ENCODE measurements around the gene CSF1.

CSF1 gene

DNA sequence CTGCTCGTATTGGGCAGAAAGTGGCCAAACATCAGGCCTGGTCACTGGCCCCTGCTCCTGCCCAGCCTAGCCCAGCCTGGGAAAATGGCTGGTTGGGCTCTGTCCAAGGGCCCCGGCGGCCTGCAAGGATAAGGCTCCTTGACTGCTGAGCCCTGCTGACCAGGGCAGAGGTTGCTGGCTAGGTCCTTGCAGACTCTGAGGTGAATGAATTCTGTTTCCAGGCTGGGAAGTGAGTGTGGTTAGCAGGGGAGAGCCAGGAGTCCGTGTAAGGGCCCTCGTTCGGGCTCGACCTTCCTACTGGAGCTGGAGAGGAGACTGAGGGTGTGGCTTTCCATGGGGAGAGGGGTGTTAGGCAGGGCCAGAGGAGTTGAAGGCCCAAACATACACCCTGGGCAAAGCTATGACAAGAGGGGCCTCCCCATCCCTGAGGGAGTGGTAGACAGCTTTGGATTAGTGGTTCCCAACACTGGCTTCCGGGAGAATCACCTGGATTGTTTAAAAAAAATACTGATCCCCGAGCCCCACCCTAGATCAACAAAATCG is 20.6 kb downstream of the CSF1 start:
- Histone ChIP-seq H3K4me1 (peaks cover 14 to 28% (median 24%) of the 10 kb centered on the region in 10 experiments), H3K27me3 (no peaks in the 10 kb centered on the region), H3K4me3 (no peak overlapping the region), H3K9me3 (replicated peaks in 1 of 11) (peaks cover 0 to 4% (median 0%) of the 10 kb centered on the region in 11 experiments; a peak in 7 of 22 replicates), H3K9ac (no peak overlapping the region), H4K20me1 (no peaks in the 10 kb centered on the region; a peak in 1 of 22 replicates), H3K27ac (no peak overlapping the region), H3K36me3 (peaks cover 0 to 27% (median 0%) of the 10 kb centered on the region in 11 experiments; a peak in 4 of 22 replicates), H3K4me2 (no peak overlapping the region)
- no peak for TF ChIP-seq Cebpa-rat (IDR thresholded peaks at IDR 0.05)

GRCh38 chr1:109931911-109932636 is 21.4 kb downstream of the CSF1 start:
- peaks cover 4 to 12% (median 8%) of the 10 kb centered on the region in 11 experiments; a peak in 19 of 22 replicates for H3K9me3 ChIP-seq (replicated peaks in 1 of 11)
- H3K4me1 ChIP-seq = peaks cover 14 to 28% (median 24%) of the 10 kb centered on the region in 10 experiments
- H4K20me1 ChIP-seq = no peaks in the 10 kb centered on the region; a peak in 1 of 22 replicates
- H3K4me3 ChIP-seq = no peak overlapping the region
- peaks cover 0 to 22% (median 0%) of the 10 kb centered on the region in 11 experiments; a peak in 4 of 22 replicates for H3K36me3 ChIP-seq
- no peak for TF ChIP-seq Cebpa-rat (IDR thresholded peaks at IDR 0.05)
- H3K4me2 ChIP-seq = no peak overlapping the region
- H3K9ac ChIP-seq = no peak overlapping the region
- H3K27me3 ChIP-seq = no peaks in the 10 kb centered on the region
- H3K27ac ChIP-seq = no peak overlapping the region

- no peaks in the 10 kb centered on the region; a peak in 1 of 22 replicates for H4K20me1 ChIP-seq
- H3K27me3 ChIP-seq = no peaks in the 10 kb centered on the region
- H3K9ac ChIP-seq = no peak overlapping the region
- peaks cover 10 to 18% (median 14%) of the 10 kb centered on the region in 11 experiments for H3K9me3 ChIP-seq (replicated peaks in 1 of 11)
- H3K4me2 ChIP-seq = no peak overlapping the region
- H3K27ac ChIP-seq = no peak overlapping the region
- no peak for TF ChIP-seq Cebpa-rat (IDR thresholded peaks at IDR 0.05)
- H3K36me3 ChIP-seq = peaks cover 0 to 21% (median 0%) of the 10 kb centered on the region in 11 experiments; a peak in 4 of 22 replicates
- no peak overlapping the region for H3K4me3 ChIP-seq
- H3K4me1 ChIP-seq = peaks cover 14 to 28% (median 24%) of the 10 kb centered on the region in 10 experiments
Measured at GRCh38 chr1:109932679-109933078, 22.0 kb downstream of the CSF1 start.

GRCh38 chr1:109933856-109934711 is 23.4 kb downstream of the CSF1 start:
- Histone ChIP-seq H3K27ac (peak overlapping the region in 8 of 11 experiments; percentile 10 to 74 (median 56); a peak in 14 of 22 replicates), H3K4me1 (peaks cover 14 to 28% (median 24%) of the 10 kb centered on the region in 10 experiments), H3K9me3 (replicated peaks in 1 of 11) (peaks cover 19 to 32% (median 28%) of the 10 kb centered on the region in 11 experiments), H3K4me2 (peak overlapping the region; percentile 17 to 94 (median 76); a peak in 21 of 22 replicates), H3K4me3 (peak overlapping the region in 1 of 10 experiments; percentile 15; a peak in 1 of 20 replicates), H4K20me1 (no peaks in the 10 kb centered on the region; a peak in 1 of 22 replicates), H3K27me3 (no peaks in the 10 kb centered on the region), H3K36me3 (peaks cover 0 to 13% (median 0%) of the 10 kb centered on the region in 11 experiments; a peak in 3 of 22 replicates), H3K9ac (peak overlapping the region in 4 of 11 experiments; percentile 1 to 48 (median 34); a peak in 6 of 22 replicates)
- no peak for TF ChIP-seq Cebpa-rat (IDR thresholded peaks at IDR 0.05)

DNA sequence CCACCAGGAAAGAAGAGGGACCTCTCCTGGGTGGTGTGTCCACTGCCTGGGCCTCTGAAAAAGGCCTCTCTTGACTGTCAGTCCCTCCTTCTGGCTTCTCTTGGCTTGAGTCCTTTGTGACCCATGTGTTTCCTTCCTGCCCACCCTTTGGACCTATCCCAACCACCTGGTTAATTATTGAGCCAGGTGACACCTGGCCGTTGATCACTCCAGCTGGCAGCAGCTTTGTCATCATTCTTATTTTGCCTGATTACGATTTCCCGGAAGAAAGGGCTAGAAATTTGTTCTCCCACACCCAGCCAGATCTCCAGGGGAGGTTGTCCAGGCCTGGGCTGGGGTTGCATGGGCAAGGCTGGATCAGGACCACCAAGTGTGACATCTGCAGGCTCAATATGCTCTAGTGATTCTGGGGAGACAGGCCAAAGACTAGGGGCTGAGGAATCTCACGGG is 24.8 kb downstream of the CSF1 start:
- no peaks in the 10 kb centered on the region for H3K27me3 ChIP-seq
- no peaks in the 10 kb centered on the region for H3K36me3 ChIP-seq
- H3K4me1 ChIP-seq = peaks cover 14 to 28% (median 24%) of the 10 kb centered on the region in 10 experiments
- no peak for TF ChIP-seq Cebpa-rat (IDR thresholded peaks at IDR 0.05)
- H3K4me2 ChIP-seq = peak overlapping the region in 8 of 11 experiments; percentile 40 to 94 (median 78); a peak in 13 of 22 replicates
- H3K9me3 ChIP-seq (replicated peaks in 1 of 11) = peaks cover 19 to 34% (median 28%) of the 10 kb centered on the region in 11 experiments
- no peak overlapping the region for H3K9ac ChIP-seq
- peak overlapping the region in 3 of 11 experiments; percentile 70 to 74 (median 73); a peak in 3 of 22 replicates for H3K27ac ChIP-seq
- no peaks in the 10 kb centered on the region; a peak in 1 of 22 replicates for H4K20me1 ChIP-seq
- no peak overlapping the region for H3K4me3 ChIP-seq

DNA sequence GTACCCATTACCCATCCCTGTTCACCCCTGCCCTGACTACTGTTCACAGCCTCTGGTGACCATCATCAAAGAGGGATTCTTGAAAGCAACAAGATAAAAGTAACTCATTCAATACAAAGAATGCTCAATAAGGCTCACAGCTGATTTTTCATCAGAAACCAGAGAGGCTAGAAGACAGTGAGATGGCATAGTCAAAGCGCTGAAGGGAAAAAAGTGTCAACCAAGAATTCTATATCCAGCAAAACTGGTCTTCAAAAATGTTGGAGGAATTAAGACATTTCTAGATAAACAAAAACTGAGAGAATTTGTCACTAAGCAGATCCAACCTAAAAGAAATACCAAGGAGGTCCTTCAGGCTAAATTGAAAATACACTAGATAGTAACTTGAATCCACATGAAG is 27.1 kb downstream of the CSF1 start:
- H3K4me2 ChIP-seq = no peak overlapping the region
- peaks cover 14 to 28% (median 24%) of the 10 kb centered on the region in 10 experiments for H3K4me1 ChIP-seq
- no peak overlapping the region for H3K27ac ChIP-seq
- no peak overlapping the region for H3K4me3 ChIP-seq
- no peak overlapping the region for H3K9ac ChIP-seq
- no peaks in the 10 kb centered on the region for H3K27me3 ChIP-seq
- H3K36me3 ChIP-seq = no peaks in the 10 kb centered on the region
- TF ChIP-seq Cebpa-rat (IDR thresholded peaks at IDR 0.05) = no peak
- H3K9me3 ChIP-seq (replicated peaks in 1 of 11) = peaks cover 19 to 34% (median 28%) of the 10 kb centered on the region in 11 experiments
- no peaks in the 10 kb centered on the region for H4K20me1 ChIP-seq

DNA sequence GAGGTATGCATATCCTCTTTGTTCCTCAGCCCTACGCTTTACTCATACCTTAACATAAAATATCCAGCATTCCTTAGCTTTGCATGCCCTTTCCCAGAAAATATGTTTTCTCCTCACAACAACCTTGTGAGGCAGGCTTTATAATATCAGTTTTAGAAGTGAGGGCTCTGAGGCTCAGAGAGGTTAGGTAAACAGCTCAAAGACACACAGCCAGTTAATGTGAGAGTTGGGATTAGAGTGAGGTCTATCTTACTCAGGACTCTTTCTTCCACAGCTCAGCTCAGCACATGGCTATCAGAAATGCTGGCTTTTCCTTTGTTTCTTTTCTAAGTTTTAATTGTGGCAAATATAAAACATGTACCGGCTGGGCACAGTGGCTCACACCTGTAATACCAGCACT is 27.9 kb downstream of the CSF1 start:
- Histone ChIP-seq H3K4me3 (no peak overlapping the region), H3K27ac (no peak overlapping the region), H3K9me3 (replicated peaks in 1 of 11) (peaks cover 19 to 34% (median 28%) of the 10 kb centered on the region in 11 experiments), H3K4me1 (peaks cover 13 to 22% (median 20%) of the 10 kb centered on the region in 10 experiments), H3K9ac (no peak overlapping the region), H3K36me3 (no peaks in the 10 kb centered on the region), H4K20me1 (no peaks in the 10 kb centered on the region), H3K4me2 (no peak overlapping the region), H3K27me3 (no peaks in the 10 kb centered on the region)
- TF ChIP-seq Cebpa-rat (IDR thresholded peaks at IDR 0.05) = no peak

GRCh38 chr1:109942434-109942833 is 31.8 kb downstream of the CSF1 start:
- Histone ChIP-seq H3K27ac (no peak overlapping the region), H3K27me3 (no peaks in the 10 kb centered on the region), H3K4me1 (peaks cover 0 to 13% (median 3%) of the 10 kb centered on the region in 10 experiments; a peak in 8 of 20 replicates), H3K9me3 (replicated peaks in 1 of 11) (peaks cover 11 to 18% (median 16%) of the 10 kb centered on the region in 11 experiments), H4K20me1 (no peaks in the 10 kb centered on the region), H3K4me2 (no peak overlapping the region), H3K36me3 (no peaks in the 10 kb centered on the region), H3K4me3 (no peak overlapping the region), H3K9ac (no peak overlapping the region)
- TF ChIP-seq Cebpa-rat (IDR thresholded peaks at IDR 0.05) = no peak

Data from BLaER1 treated with 17β-estradiol and CSF1 and Interleukin-3, amounts not matched to agents 10 nM and 100 nM (cell line).